Measurements from ENCODE around the gene ACVR2B. TPM values are rescaled to one million over a fixed set of nuclear protein-coding genes. Genes with fewer than 3 reads are reported as not detected.

The ACVR2B gene
- total RNA-seq, 1 experiment from 2014 or later: 18.3 TPM

- BruUV-seq (replicated peaks): no TSS peak
- Histone ChIP-seq H3K79me2 (ENCODE audit: insufficient read depth, low read length) (no peaks in the 10 kb centered on the region), H2AFZ (ENCODE audit: low read depth, low read length, poor library complexity, severe bottlenecking) (no peak overlapping the region), H3K4me2 (ENCODE audit: low read length) (no peak overlapping the region), H3K9me2 (ENCODE audit: insufficient read depth) (no peaks in the 10 kb centered on the region), H3K4me3 (replicated peaks in 1 of 2; ENCODE audit: low read depth in 1 of 2, low read length in 2 of 2) (no peak overlapping the region), H3K4me1 (ENCODE audit: control insufficient read depth in 1 of 2, insufficient read depth in 2 of 2, low read length in 2 of 2) (no peaks in the 10 kb centered on the region), H4K20me1 (ENCODE audit: insufficient read depth) (no peaks in the 10 kb centered on the region), H3K36me3 (ENCODE audit: control insufficient read depth in 1 of 2, insufficient read depth in 2 of 2, low read length in 2 of 2) (no peaks in the 10 kb centered on the region), H3K9ac (ENCODE audit: low read length) (no peak overlapping the region), H3K9me3 (ENCODE audit: control insufficient read depth in 1 of 2, insufficient read depth in 1 of 2, low read depth in 1 of 2, low read length in 2 of 2) (no peaks in the 10 kb centered on the region), H3K27ac (ENCODE audit: low read depth, low read length) (no peak overlapping the region), H3K27me3 (ENCODE audit: insufficient read depth, low read length) (no peaks in the 10 kb centered on the region)
- ATAC-seq: no peak
- ChIA-PET RAD21 (ENCODE audit: low non-redundant PET in 1 of 2, low total read pairs in 2 of 2, uncharacterized antibody in 2 of 2, unreplicated experiment in 2 of 2) (no interaction called here), CTCF (no interaction called here), POLR2A (no interaction called here)
- DNase-seq (ENCODE audit: low read depth, low spot score): no peak
- TF ChIP-seq POLR2A (IDR thresholded peaks at IDR 0.05; ENCODE audit: borderline replicate concordance, extremely low read depth, insufficient read depth, insufficient read length) (no peak), EGR1 (IDR thresholded peaks at IDR 0.05; ENCODE audit: low read depth) (no peak), FOSL1 (IDR thresholded peaks at IDR 0.05; ENCODE audit: low read depth) (no peak), SP1 (IDR thresholded peaks at IDR 0.05; ENCODE audit: low read depth) (no peak), ZNF274 (IDR thresholded peaks at IDR 0.05; ENCODE audit: low read depth, low read length) (no peak), YY1 (IDR thresholded peaks at IDR 0.05; ENCODE audit: extremely low read depth, insufficient replicate concordance, low read depth, low read length) (no peak), RAD21 (IDR thresholded peaks at IDR 0.05; ENCODE audit: low read depth) (no peak), ZFX (IDR thresholded peaks at IDR 0.05) (no peak), SRF (IDR thresholded peaks at IDR 0.05; ENCODE audit: low read depth) (no peak), ELF1 (IDR thresholded peaks at IDR 0.05; ENCODE audit: borderline replicate concordance, low read depth) (no peak), EZH2 (IDR thresholded peaks at IDR 0.05) (no peak), SIN3A (IDR thresholded peaks at IDR 0.05; ENCODE audit: low read depth) (no peak), CBX3 (IDR thresholded peaks at IDR 0.05; ENCODE audit: low read depth) (no peak), ZBTB33 (IDR thresholded peaks at IDR 0.05; ENCODE audit: extremely low read depth, insufficient replicate concordance, low read length) (no peak), EZH2phosphoT487 (IDR thresholded peaks at IDR 0.05; ENCODE audit: borderline replicate concordance) (no peak), ATF3 (IDR thresholded peaks at IDR 0.05) (no peak)
- TF ChIP-seq, protein P1, sequence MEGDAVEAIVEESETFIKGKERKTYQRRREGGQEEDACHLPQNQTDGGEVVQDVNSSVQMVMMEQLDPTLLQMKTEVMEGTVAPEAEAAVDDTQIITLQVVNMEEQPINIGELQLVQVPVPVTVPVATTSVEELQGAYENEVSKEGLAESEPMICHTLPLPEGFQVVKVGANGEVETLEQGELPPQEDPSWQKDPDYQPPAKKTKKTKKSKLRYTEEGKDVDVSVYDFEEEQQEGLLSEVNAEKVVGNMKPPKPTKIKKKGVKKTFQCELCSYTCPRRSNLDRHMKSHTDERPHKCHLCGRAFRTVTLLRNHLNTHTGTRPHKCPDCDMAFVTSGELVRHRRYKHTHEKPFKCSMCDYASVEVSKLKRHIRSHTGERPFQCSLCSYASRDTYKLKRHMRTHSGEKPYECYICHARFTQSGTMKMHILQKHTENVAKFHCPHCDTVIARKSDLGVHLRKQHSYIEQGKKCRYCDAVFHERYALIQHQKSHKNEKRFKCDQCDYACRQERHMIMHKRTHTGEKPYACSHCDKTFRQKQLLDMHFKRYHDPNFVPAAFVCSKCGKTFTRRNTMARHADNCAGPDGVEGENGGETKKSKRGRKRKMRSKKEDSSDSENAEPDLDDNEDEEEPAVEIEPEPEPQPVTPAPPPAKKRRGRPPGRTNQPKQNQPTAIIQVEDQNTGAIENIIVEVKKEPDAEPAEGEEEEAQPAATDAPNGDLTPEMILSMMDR (IDR thresholded peaks at IDR 0.05 in 2 of 3, conservative IDR thresholded peaks at IDR 0.05 in 1 of 3; ENCODE audit: borderline replicate concordance in 1 of 3, insufficient read depth in 1 of 3, low read depth in 2 of 3, low read length in 2 of 3): no peak
- TF ChIP-seq, protein P2, sequence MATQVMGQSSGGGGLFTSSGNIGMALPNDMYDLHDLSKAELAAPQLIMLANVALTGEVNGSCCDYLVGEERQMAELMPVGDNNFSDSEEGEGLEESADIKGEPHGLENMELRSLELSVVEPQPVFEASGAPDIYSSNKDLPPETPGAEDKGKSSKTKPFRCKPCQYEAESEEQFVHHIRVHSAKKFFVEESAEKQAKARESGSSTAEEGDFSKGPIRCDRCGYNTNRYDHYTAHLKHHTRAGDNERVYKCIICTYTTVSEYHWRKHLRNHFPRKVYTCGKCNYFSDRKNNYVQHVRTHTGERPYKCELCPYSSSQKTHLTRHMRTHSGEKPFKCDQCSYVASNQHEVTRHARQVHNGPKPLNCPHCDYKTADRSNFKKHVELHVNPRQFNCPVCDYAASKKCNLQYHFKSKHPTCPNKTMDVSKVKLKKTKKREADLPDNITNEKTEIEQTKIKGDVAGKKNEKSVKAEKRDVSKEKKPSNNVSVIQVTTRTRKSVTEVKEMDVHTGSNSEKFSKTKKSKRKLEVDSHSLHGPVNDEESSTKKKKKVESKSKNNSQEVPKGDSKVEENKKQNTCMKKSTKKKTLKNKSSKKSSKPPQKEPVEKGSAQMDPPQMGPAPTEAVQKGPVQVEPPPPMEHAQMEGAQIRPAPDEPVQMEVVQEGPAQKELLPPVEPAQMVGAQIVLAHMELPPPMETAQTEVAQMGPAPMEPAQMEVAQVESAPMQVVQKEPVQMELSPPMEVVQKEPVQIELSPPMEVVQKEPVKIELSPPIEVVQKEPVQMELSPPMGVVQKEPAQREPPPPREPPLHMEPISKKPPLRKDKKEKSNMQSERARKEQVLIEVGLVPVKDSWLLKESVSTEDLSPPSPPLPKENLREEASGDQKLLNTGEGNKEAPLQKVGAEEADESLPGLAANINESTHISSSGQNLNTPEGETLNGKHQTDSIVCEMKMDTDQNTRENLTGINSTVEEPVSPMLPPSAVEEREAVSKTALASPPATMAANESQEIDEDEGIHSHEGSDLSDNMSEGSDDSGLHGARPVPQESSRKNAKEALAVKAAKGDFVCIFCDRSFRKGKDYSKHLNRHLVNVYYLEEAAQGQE (IDR thresholded peaks at IDR 0.05; ENCODE audit: low read depth): no peak
- intact Hi-C loops (cut with micrococcal nuclease): no loop called here
Observed at GRCh38 chr3:38446812-38447211, 6.9 kb upstream of the ACVR2B start.
